Measurements from ENCODE around the gene MAN1B1. TPM values are rescaled to one million over a fixed set of nuclear protein-coding genes. Genes with fewer than 3 reads are reported as not detected.

MAN1B1 gene
- total and polyA plus RNA-seq, 2 of the 8 experiments (the other 6 are each of a cell fraction or from before 2014, with no cell fraction given): 33.7 to 36.3 TPM

- H3K4me3 ChIP-seq (ENCODE audit: extremely low read depth in 1 of 4, insufficient read depth in 2 of 4, low read depth in 3 of 4, low read length in 4 of 4): no peak overlapping the region
- H3K18ac ChIP-seq (ENCODE audit: extremely low read depth, low read length): no peak overlapping the region
- no peak overlapping the region for H3K14ac ChIP-seq (ENCODE audit: insufficient read length)
- no peak overlapping the region for H2BK120ac ChIP-seq (replicated peaks; ENCODE audit: low read depth, low read length)
- no peak overlapping the region for H2BK20ac ChIP-seq (ENCODE audit: low read length)
- no peak overlapping the region for H2BK15ac ChIP-seq (ENCODE audit: low read length)
- H3K4ac ChIP-seq (replicated peaks; ENCODE audit: insufficient read length, low read depth, low read length): no peak overlapping the region
- H3K27ac ChIP-seq (ENCODE audit: low read depth, low read length): no peak overlapping the region
- no peak overlapping the region for H2AFZ ChIP-seq (ENCODE audit: low read length)
- no peak overlapping the region for H4K91ac ChIP-seq (replicated peaks; ENCODE audit: insufficient read length, low read length)
- H3K4me1 ChIP-seq (replicated peaks in 1 of 4; ENCODE audit: control insufficient read depth in 3 of 4, insufficient read depth in 4 of 4, low read length in 3 of 4): no peaks in the 10 kb centered on the region
- H3K9me3 ChIP-seq (ENCODE audit: insufficient read depth in 2 of 2, low read depth in 1 of 2, low read length in 1 of 2): peaks cover 20 to 24% of the 10 kb centered on the region in 2 experiments
- H3K23ac ChIP-seq (ENCODE audit: insufficient read length): no peak overlapping the region
- no peak overlapping the region for H3K4me2 ChIP-seq (ENCODE audit: insufficient read depth in 1 of 2, low read depth in 2 of 2, low read length in 2 of 2)
- FAIRE-seq (no peak), DNase-seq (ENCODE audit: low read depth in 1 of 2, low spot score in 2 of 2) (no peak)
- H2BK12ac ChIP-seq (ENCODE audit: low read depth, low read length): no peak overlapping the region
- H3K79me1 ChIP-seq (ENCODE audit: low read depth, low read length): peaks cover 2% of the 10 kb centered on the region
- H3K27me3 ChIP-seq (replicated peaks in 1 of 4; ENCODE audit: control insufficient read depth in 3 of 4, extremely low read depth in 1 of 4, insufficient read depth in 3 of 4, low read length in 3 of 4): no peaks in the 10 kb centered on the region
- H3K56ac ChIP-seq (replicated peaks; ENCODE audit: insufficient read length, low read depth, low read length): no peak overlapping the region
- ChIA-PET CTCF (ENCODE audit: partially characterized antibody) (interaction anchor here (0.8 to 1.6 kb wide), 5 partner anchors 10 to 77 kb away, joined by 3 to 4 read pairs (median 3); no protein-coding TSS in a partner anchor), POLR2A (ENCODE audit: partially characterized antibody) (no interaction called here)
- no peaks in the 10 kb centered on the region for H3K79me2 ChIP-seq (ENCODE audit: control insufficient read depth in 1 of 2, insufficient read depth in 2 of 2, low read length in 2 of 2)
- H4K5ac ChIP-seq (ENCODE audit: insufficient read length, low read depth, low read length): no peak overlapping the region
- no peak overlapping the region for H4K8ac ChIP-seq (ENCODE audit: extremely low read depth, insufficient read depth, low read length)
- H3K23me2 ChIP-seq (ENCODE audit: low read depth, low read length): no peaks in the 10 kb centered on the region
- H4K20me1 ChIP-seq (replicated peaks in 1 of 2; ENCODE audit: control insufficient read depth in 1 of 2, insufficient read depth in 2 of 2, low read length in 2 of 2): peaks cover 0 to 2% of the 10 kb centered on the region in 2 experiments
- peaks cover 19 to 40% (median 34%) of the 10 kb centered on the region in 4 experiments; a peak in 7 of 8 replicates for H3K36me3 ChIP-seq (ENCODE audit: control insufficient read depth in 2 of 4, insufficient read depth in 4 of 4, low read length in 3 of 4)
- 90% methylated on average over 36 of the region's 37 CpGs; no CpG with 5 or more reads in 1 of the 2 experiments for WGBS, 2 experiments (ENCODE audit: extremely low coverage in 1 of 2, insufficient coverage in 1 of 2, insufficient read length in 1 of 2, insufficient replicate concordance in 2 of 2, low coverage in 1 of 2, low lambda C conversion rate in 2 of 2, missing lambda C conversion rate in 1 of 2)
- no peak overlapping the region for H2AK5ac ChIP-seq (ENCODE audit: low read depth, low read length)
- no peak overlapping the region for H2BK5ac ChIP-seq (ENCODE audit: low read depth, low read length)
- no peak overlapping the region for H3K9ac ChIP-seq (replicated peaks in 1 of 4; ENCODE audit: extremely low read depth in 1 of 4, low read depth in 3 of 4, low read length in 3 of 4)
- TF ChIP-seq RNF2 (IDR thresholded peaks at IDR 0.05; ENCODE audit: borderline replicate concordance, low read depth, low read length, missing control alignments, poor library complexity, severe bottlenecking) (no peak), HDAC6 (IDR thresholded peaks at IDR 0.05; ENCODE audit: low read depth, low read length) (no peak), SP2 (IDR thresholded peaks at IDR 0.05; ENCODE audit: low read length) (no peak), SIRT6 (IDR thresholded peaks at IDR 0.05; ENCODE audit: low read length) (no peak), NANOG (IDR thresholded peaks at IDR 0.05; ENCODE audit: insufficient read depth, low read depth, low read length, poor library complexity, severe bottlenecking) (no peak), TAF1 (IDR thresholded peaks at IDR 0.05; ENCODE audit: low read depth, low read length) (no peak), RAD21 (IDR thresholded peaks at IDR 0.05 in 1 of 2, conservative IDR thresholded peaks at IDR 0.05 in 1 of 2; ENCODE audit: low read depth in 2 of 2, low read length in 2 of 2) (no peak), CTBP2 (IDR thresholded peaks at IDR 0.05; ENCODE audit: borderline replicate concordance, insufficient read depth, insufficient read length, low read length) (no peak), CHD2 (IDR thresholded peaks at IDR 0.05; ENCODE audit: low read length) (no peak), MAFK (IDR thresholded peaks at IDR 0.05; ENCODE audit: low read depth, low read length) (no peak)
- TF ChIP-seq, protein P1, sequence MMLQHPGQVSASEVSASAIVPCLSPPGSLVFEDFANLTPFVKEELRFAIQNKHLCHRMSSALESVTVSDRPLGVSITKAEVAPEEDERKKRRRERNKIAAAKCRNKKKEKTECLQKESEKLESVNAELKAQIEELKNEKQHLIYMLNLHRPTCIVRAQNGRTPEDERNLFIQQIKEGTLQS (IDR thresholded peaks at IDR 0.05; ENCODE audit: insufficient read depth, low read depth, low read length): no peak
Measured at GRCh38 chr9:137103206-137103999, 16.6 kb downstream of the MAN1B1 start.
